B cell (primary cell): ENCODE data around the gene MAP7. TPM values are rescaled to one million over a fixed set of nuclear protein-coding genes. Genes with fewer than 3 reads are reported as not detected.

Experiments used
- ATAC-seq: fragments of 200-7000 bp; cut with Tn5 transposase; one replicate; pipeline ENCODE4 v1.10.0; 2021; ENCODE audit warnings: low read depth, mild to moderate bottlenecking, moderate number of reproducible peaks, moderate library complexity
- CTCF ChIA-PET: fragments of 350-600 bp; sonication (Branson Sonifier 250); formaldehyde crosslinking; loops from one replicate; lab custom pipeline; 2021; ENCODE audit warnings: antibody characterized with exemption, inconsistent platforms; lab: Charles Lee
- POLR2A ChIA-PET: fragments of 350-600 bp; sonication (Branson Sonifier 250); formaldehyde crosslinking; loops from one replicate; lab custom pipeline; 2021; ENCODE audit warnings: antibody characterized with exemption; lab: Charles Lee
- DNase-seq: peaks from one replicate; pipeline ENCODE4 v3.0.0; 2013
- H2AFZ ChIP-seq: 2 replicates; pipeline ENCODE4 v1.6.1; 2012; ENCODE audit warnings: mild to moderate bottlenecking, low read depth, low read length; ENCODE audit not compliant: insufficient read depth, poor library complexity, severe bottlenecking
- H3K27ac ChIP-seq, 2 donors: 1 replicate in 1 of 2; 2 replicates in 1 of 2; pipeline ENCODE4 v1.5.1; 2012 to 2013; ENCODE audit warnings: low read length in 2 of 2, mild to moderate bottlenecking in 2 of 2, moderate library complexity in 1 of 2
- H3K27me3 ChIP-seq, 4 experiments: fragments of 200-600 bp in 1 of 4; sonication (generic) in 1 of 4; replicated peaks in 1 of 4; 1 replicate in 2 of 4; 2 replicates in 2 of 4; pipeline versions ENCODE4 v1.6.1 to v1.7.0; 2013 to 2016; ENCODE audit warnings: low read length in 3 of 4, mild to moderate bottlenecking in 2 of 4, mixed read lengths in 1 of 4, moderate library complexity in 1 of 4; ENCODE audit not compliant: insufficient read depth in 4 of 4, control insufficient read depth in 3 of 4; ENCODE audit errors: control extremely low read depth in 1 of 4
- H3K36me3 ChIP-seq, 2 experiments: replicated peaks in 1 of 2; 1 replicate in 1 of 2; 2 replicates in 1 of 2; pipeline versions ENCODE4 v1.6.1 to v1.7.1; 2013; ENCODE audit warnings: low read length in 1 of 2; ENCODE audit not compliant: insufficient read depth in 2 of 2, control insufficient read depth in 1 of 2; ENCODE audit errors: control extremely low read depth in 1 of 2, extremely low read depth in 1 of 2
- H3K4me1 ChIP-seq, 2 donors: fragments of 200-600 bp in 1 of 2; sonication (generic) in 1 of 2; 1 replicate in 1 of 2; 2 replicates in 1 of 2; pipeline versions ENCODE4 v1.5.1 to v1.6.1; 2013 to 2017; ENCODE audit warnings: low read length in 2 of 2; ENCODE audit not compliant: control insufficient read depth in 2 of 2, insufficient read depth in 2 of 2
- H3K4me2 ChIP-seq: replicated peaks from 2 replicates; pipeline ENCODE3; 2012; ENCODE audit warnings: mild to moderate bottlenecking, low read depth, low read length; ENCODE audit not compliant: poor library complexity, severe bottlenecking
- H3K4me3 ChIP-seq, 5 experiments: fragments of 200-600 bp in 1 of 5; sonication (generic) in 1 of 5; 1 replicate in 3 of 5; 2 replicates in 2 of 5; pipeline versions ENCODE4 v1.5.1 to v1.7.0; 2011 to 2016; ENCODE audit warnings: low read length in 4 of 5, mild to moderate bottlenecking in 4 of 5, low read depth in 2 of 5, control low read depth in 1 of 5, moderate library complexity in 1 of 5; ENCODE audit not compliant: insufficient read depth in 1 of 5; ENCODE audit errors: control extremely low read depth in 1 of 5, extremely low read depth in 1 of 5
- H3K79me2 ChIP-seq: fragments of 200-600 bp; sonication (generic); one replicate; pipeline ENCODE4 v1.6.0; 2016; ENCODE audit warnings: low read length; ENCODE audit not compliant: control insufficient read depth, insufficient read depth
- H3K9ac ChIP-seq: fragments of 200-600 bp; sonication (generic); 2 replicates; pipeline ENCODE4 v1.6.1; 2017; ENCODE audit warnings: mild to moderate bottlenecking, low read length, moderate library complexity
- H3K9me3 ChIP-seq, 3 donors: one replicate each; pipeline versions ENCODE4 v1.6.1 to v1.7.1; 2013; ENCODE audit warnings: low read length in 2 of 3; ENCODE audit not compliant: control insufficient read depth in 2 of 3, insufficient read depth in 1 of 3; ENCODE audit errors: control extremely low read depth in 1 of 3
- H4K20me1 ChIP-seq: 2 replicates; pipeline ENCODE4 v1.6.0; 2012; ENCODE audit warnings: mild to moderate bottlenecking, low read length; ENCODE audit not compliant: insufficient read depth, control insufficient read depth, poor library complexity, severe bottlenecking
- H3K27ac Mint-ChIP-seq: one replicate; pipeline ENCODE4 v1.8.0; 2021; ENCODE audit warnings: mixed read lengths
- H3K27me3 Mint-ChIP-seq: one replicate; pipeline ENCODE4 v1.8.0; 2021; ENCODE audit warnings: mixed read lengths
- H3K4me1 Mint-ChIP-seq: one replicate; pipeline ENCODE4 v1.8.0; 2021; ENCODE audit warnings: mixed read lengths
- H3K4me3 Mint-ChIP-seq: one replicate; pipeline ENCODE4 v1.8.0; 2021; ENCODE audit warnings: mixed read lengths
- H3K9me3 Mint-ChIP-seq: one replicate; pipeline ENCODE4 v1.8.0; 2022; ENCODE audit warnings: mixed read lengths; ENCODE audit not compliant: insufficient read depth
- CTCF ChIP-seq: fragments of 200-600 bp; IDR thresholded peaks from one replicate; pipeline ENCODE4 v1.8.0; 2022; ENCODE audit warnings: antibody characterized with exemption, mild to moderate bottlenecking
- EZH2 ChIP-seq: IDR thresholded peaks from 2 replicates; pipeline ENCODE4 v1.6.1; 2012; ENCODE audit warnings: borderline replicate concordance, low read depth, mild to moderate bottlenecking, moderate library complexity, low read length; ENCODE audit not compliant: insufficient read depth, poor library complexity, severe bottlenecking
- WGBS: methylation state at CpG from one replicate; pipeline ENCODE4 v1.1.5; 2013; ENCODE audit warnings: missing lambda C conversion rate; ENCODE audit not compliant: insufficient coverage; 5-methylcytosine and 5-hydroxymethylcytosine counted together
- intact Hi-C: fragments of 100-400 bp; cut with micrococcal nuclease; formaldehyde crosslinking; loops from one replicate; pipeline ENCODE4 v1.10.0; 2022
- polyA plus RNA-seq: library from polyadenylated mRNA; depleted of rRNA; stranded (reverse); fragments of >200 nt; gene quantifications from 2 replicates; pipeline ENCODE4 v1.2.3, GENCODE V29; 2012
- total RNA-seq, 2 donors: library from RNA; stranded (reverse); fragments of 120-200 nt in 1 of 2; gene quantifications; 1 replicate in 1 of 2; 2 replicates in 1 of 2; pipeline versions ENCODE4 v1.2.3 to v1.2.4, GENCODE V29; 2013 to 2022

Gene MAP7
- total and polyA plus RNA-seq, 2 donors (not counting 1 experiment from before 2014, with no cell fraction given): 0.34 to 0.64 TPM

- Histone ChIP-seq H3K4me3 (no peak overlapping the region), H3K9ac (no peak overlapping the region), H3K36me3 (no peaks in the 10 kb centered on the region), H3K4me2 (no peak overlapping the region), H3K27ac (no peak overlapping the region), H4K20me1 (no peaks in the 10 kb centered on the region), H3K79me2 (no peaks in the 10 kb centered on the region), H3K9me3 (peaks cover 0 to 4% (median 0%) of the 10 kb centered on the region in 3 donors), H3K4me1 (no peaks in the 10 kb centered on the region), H3K27me3 (no peaks in the 10 kb centered on the region), H2AFZ (no peak overlapping the region)
- no peak overlapping the region for H3K4me3 Mint-ChIP-seq
- H3K4me1 Mint-ChIP-seq: no peaks in the 10 kb centered on the region
- ATAC-seq (no peak), DNase-seq (no peak)
- H3K9me3 Mint-ChIP-seq: no peaks in the 10 kb centered on the region
- intact Hi-C loops: no loop called here
- H3K27ac Mint-ChIP-seq: no peak overlapping the region
- TF ChIP-seq CTCF (no peak), EZH2 (no peak)
- ChIA-PET POLR2A (no interaction called here), CTCF (no interaction called here)
- H3K27me3 Mint-ChIP-seq: peaks cover 9% of the 10 kb centered on the region
- no CpG with 5 or more reads among the region's 2 CpGs for WGBS
Observed at GRCh38 chr6:136446579-136447187, 103.5 kb downstream of the MAP7 start.

- no peak overlapping the region for H3K9ac ChIP-seq
- WGBS: 100% methylated on average over 2 of the region's 2 CpGs
- ATAC-seq: no peak
- CTCF ChIA-PET: no interaction called here
- H3K9me3 ChIP-seq: peaks cover 0 to 3% (median 0%) of the 10 kb centered on the region in 3 donors
- H3K4me2 ChIP-seq: no peak overlapping the region
- no peaks in the 10 kb centered on the region for H3K36me3 ChIP-seq
- no peak overlapping the region for H3K27ac Mint-ChIP-seq
- H2AFZ ChIP-seq: no peak overlapping the region
- POLR2A ChIA-PET: no interaction called here
- H3K4me3 ChIP-seq: no peak overlapping the region
- no peaks in the 10 kb centered on the region for H3K27me3 ChIP-seq
- no peak overlapping the region for H3K27ac ChIP-seq
- no peak for DNase-seq
- peaks cover 9% of the 10 kb centered on the region for H3K27me3 Mint-ChIP-seq
- H3K9me3 Mint-ChIP-seq: no peaks in the 10 kb centered on the region
- no peaks in the 10 kb centered on the region for H3K79me2 ChIP-seq
- no peaks in the 10 kb centered on the region for H3K4me1 Mint-ChIP-seq
- intact Hi-C loops: no loop called here
- H3K4me3 Mint-ChIP-seq: no peak overlapping the region
- no peak for TF ChIP-seq EZH2
- TF ChIP-seq CTCF: no peak
- H3K4me1 ChIP-seq: no peaks in the 10 kb centered on the region
- no peaks in the 10 kb centered on the region for H4K20me1 ChIP-seq
Observed at GRCh38 chr6:136446145-136446544, 104.1 kb downstream of the MAP7 start.
